HG02885 (cell line): Measurements from ENCODE around the gene STK38L.
A peak's percentile ranks its signal among the peaks of the same experiment; 100 is the strongest.
"Not testable (repeated sequence)": the region's sequence is repeated elsewhere in the genome, so short reads cannot be mapped to it uniquely, and the experiment has no call there.

Source experiments
- ATAC-seq: cut with Tn5 transposase; IDR thresholded peaks from one replicate; pipeline ENCODE4 v1.9.1; 2021; ENCODE audit warnings: mild to moderate bottlenecking; ENCODE audit not compliant: unreplicated experiment, poor library complexity

Gene STK38L

DNA sequence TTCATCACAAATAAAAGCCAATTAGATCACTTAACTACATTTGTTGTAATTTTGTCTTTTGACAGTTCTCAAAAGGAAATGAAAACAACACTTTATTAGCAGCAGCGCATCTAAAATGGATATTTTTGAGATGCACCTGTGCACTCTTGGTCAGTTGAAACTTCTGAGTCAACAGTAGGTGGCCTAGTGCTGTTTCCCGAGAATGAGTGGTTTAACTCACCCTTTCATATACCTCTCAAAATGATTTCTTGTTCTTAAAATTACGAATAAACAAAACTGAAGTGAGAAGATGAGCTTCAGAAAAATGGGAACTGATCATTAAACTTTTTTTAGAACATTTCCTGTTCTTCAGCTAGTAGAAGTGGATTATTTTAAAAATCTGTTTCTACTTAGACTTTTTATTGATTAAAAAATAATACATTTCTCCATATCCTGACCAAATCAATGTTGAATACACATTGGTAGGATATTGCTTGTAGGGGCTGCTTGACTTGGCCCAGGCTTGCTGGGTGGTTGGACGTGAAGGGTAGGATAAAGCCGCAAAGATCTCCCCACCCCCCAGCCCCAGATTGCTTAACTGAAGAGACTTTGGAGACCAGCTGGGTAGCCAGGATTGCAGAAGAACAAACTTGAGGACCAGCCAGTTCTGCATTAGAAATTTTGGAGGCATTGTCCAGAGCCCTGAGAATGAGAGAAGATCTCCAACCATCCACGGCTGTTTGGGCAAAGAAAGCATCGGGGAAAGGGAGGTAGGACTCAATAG is 22.3 kb upstream of the STK38L start:
- peak; percentile 81 for ATAC-seq

DNA sequence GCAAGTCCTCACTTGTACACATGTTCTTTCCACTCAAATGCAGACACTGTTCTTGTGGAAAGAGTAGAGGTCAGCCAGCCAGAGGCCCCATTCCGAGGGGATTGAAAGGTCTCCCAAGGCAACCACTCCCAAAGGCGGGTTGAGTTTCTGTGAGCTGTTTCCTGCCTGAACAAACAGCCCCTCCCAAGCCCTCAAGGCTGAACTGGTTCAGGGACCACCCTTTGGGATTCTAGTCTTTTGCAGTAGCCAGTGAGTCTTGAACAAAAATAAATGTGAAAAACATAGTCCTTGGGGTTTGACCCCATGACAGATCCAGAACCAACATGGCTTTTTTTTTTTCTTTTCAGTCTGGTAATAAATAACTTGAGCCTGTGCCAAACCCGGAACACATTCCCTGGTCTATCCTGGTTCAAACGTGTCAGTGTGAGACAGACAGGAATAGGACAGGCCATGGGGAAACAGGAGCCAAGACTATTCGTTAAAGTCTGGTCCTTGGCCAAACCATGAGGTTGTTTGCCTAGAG is 17.6 kb upstream of the STK38L start:
- ATAC-seq: no peak

DNA sequence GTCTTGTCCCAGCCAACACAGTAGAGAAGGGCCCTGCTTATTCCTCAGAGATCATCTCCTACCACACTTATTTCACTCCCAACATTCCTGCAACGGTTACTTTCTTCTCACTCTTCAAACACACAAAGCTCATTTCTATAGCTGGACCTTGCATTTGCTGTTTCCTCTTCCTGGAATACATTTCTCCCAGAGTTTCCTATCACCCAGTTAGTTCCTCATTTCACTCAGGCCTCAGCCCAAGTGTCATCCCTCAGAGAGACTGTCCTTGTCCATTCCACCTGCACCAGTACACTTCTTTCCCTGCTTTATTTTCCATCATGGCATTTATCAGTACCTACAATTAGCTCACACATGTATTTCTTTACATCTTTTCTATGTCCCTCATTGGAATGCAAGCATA is 14.7 kb upstream of the STK38L start:
- ATAC-seq: no peak

DNA sequence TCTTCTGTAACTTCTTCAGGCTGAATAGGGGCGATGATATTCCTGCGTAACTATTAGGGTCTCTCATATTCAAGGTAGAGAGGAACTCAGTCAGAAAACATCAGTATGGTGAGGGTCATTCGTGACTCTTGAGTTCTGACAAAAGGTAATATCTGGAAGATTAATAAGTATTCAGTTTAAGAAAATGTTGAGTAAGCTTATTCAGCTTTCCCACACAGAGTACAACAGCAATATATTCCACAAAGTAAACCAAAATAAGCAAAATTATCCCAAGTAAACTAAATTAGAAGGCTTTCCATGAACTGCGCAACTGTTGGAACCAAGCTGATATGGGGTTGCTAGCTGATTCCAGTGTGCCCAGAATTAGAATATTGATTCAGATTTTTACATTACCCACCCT is 12.7 kb upstream of the STK38L start:
- not testable (repeated sequence) for ATAC-seq

DNA sequence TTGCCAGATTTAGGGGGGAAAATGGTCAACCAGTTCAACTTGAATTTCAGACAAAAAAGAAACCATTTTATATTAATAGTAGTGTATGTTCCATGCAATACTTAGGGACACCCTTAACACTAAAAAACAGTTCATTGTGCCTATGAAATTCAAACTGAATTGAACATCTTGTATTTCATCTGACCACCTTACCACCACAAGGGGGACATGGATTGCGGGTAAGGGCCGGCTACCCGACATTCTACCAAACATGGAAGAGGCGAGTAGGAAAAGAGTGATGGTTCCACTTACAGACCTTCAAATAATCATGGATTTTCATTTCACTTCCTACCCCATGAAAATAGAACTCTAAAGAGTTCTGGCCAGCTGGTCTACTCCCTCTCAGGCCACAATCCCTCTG is 10.3 kb upstream of the STK38L start:
- no peak for ATAC-seq

DNA sequence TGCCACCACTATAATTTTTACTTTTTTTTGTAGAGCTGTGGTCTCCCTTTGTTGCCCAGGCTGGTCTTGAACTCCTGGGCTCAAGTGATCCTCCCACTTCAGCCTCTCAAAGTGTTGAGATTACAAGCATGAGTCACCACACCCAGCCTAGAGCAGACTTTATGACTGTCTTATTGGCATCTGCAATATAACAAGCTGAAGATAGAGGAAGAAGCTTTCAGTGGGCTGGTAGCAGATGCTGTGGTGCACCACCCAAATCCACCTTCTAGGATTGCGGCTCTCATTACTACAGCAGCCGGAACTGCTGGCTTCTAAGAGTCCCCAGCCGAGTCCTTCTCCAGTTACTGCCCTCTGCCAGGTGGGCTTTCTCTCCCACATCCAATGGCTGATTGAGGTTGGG is 7.6 kb upstream of the STK38L start:
- peak; percentile 33 for ATAC-seq

DNA sequence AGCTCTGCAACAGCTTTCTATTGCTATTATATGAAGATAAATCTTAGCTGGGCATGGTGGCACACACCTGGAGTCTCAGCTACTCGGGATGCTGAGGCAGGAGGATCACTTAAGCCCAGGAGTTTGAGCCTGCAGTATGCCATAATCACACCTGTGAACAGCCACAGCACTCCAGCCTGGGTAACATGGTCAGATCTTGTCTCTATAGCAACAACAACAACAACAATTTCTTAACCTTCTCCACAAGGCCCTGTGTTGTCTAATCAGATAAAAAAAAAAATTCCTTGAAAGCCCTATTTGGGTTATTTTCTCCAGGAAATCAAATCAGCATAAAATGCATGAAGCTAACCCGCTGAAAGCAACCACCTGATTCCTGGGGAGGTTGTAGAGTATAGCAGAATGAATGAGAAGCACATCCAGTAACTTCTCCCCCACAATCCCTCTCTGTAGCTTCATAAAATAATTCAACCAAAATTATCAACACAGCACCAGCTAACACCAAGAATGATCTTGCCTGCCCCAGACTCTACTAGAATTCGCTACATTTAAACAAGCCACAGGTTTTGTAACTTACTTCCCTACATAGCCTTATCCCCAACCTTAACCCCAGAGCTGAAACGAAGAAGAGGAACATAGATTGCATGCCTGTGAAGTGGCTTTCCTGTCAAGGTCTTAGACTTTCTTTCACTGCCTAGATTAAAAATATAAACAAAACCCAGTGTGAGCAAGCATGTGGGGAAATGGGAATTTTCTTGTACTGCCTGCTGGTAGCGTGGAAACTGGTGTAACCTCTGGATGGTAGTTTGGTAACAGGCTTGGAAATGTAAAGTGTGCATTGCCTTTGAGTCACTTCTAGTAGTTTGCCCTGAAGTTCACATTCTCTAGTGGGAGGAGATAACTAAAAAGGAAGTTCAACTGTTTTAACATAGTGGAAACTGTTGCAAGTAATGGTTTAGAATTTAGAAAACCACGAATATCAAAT is 6.0 kb upstream of the STK38L start:
- peak; percentile 65 for ATAC-seq

DNA sequence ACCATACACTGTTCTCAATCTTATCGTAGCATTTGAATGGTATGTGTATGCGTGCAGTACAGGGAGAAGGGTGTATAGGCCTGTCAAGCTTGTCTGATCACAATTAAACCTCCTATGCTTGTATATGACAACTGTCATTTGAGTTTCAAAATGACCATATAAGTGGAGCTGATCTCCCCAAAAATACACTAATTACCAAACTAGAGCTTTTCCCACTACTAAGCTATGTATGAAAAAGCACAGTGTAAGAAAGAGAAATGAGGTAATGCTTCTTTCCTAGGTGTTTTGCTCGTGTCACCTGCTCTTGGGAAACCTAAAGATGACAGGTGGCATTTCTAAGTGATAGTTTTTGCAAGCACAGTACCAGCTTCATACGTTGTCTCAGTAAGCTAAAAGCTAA is 1.1 kb upstream of the STK38L start:
- no peak for ATAC-seq

DNA sequence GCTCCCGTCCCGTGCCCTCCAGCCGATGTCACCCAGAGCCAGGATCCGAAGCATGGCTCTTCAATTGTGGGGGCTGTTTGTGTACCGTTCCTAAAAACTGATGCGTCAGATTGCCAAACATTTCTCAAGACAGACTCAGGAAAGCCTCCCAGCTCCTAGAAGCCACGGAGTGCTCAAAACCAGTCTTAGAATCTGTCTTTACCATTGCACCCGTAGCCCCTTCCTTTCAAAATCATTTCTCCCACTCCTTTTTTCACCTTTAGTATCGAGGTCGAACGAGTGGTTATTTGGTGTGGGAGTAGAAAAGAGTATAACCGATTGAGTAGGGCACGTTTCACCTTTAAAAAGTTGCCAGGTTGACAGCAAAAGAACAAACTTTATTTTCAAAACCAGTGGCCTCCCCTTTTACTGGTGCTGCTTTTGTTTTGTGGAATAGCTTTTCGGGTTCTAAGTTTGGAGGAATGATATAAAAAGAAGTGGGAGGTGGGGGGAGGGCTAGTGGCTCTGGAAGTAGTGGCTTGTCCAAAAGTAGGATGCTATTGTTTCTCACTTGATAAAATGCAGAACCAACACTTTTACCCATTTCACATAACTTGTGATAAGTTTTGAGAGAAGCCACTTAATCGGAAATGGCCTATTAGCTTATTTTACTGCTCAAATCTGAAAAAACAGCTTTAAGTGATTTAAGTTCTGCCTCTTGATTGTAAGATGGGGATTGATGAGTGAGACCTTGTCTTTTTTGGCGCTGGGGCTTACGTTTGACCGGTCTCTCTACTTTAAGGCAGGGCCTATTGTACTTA is 803 bp downstream of the STK38L start:
- no peak for ATAC-seq

DNA sequence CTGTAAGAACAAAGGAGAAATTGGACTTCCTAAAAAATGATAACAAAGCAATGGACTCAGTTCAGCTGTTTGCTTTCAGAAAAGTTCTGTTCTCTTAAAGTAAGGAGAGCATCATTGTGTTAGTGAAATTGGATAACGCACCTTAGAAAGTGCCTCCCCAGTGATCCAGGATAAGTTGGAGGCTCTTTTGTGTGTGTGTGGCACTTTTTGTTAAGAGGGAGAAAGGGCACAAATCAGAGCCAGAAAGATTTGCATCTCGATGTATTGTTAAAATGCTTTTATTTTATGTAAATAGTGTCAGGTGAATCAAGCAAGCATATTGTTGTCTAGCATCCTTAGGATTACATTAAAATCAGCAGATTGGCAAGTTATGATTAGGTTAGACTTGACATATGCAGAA is 2.1 kb downstream of the STK38L start:
- no peak for ATAC-seq

DNA sequence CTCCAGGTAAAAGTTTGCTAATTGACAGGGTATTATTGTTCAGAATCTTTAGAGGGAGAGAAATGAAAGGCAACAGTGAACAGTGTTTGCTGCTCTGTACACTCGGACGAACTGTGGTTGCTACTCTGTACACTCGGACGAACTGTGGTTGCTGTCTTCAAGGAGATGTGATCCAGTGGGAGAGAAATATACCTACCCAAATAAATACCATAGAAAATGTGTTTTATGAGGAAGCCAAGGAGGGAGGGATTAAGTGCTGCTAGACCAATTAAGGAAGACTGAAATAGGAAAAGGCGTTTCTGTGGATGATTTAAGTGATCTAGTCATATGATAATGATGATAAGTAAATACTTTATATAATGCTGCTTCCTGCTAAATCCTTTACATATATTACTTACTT is 2.7 kb downstream of the STK38L start:
- ATAC-seq: no peak

DNA sequence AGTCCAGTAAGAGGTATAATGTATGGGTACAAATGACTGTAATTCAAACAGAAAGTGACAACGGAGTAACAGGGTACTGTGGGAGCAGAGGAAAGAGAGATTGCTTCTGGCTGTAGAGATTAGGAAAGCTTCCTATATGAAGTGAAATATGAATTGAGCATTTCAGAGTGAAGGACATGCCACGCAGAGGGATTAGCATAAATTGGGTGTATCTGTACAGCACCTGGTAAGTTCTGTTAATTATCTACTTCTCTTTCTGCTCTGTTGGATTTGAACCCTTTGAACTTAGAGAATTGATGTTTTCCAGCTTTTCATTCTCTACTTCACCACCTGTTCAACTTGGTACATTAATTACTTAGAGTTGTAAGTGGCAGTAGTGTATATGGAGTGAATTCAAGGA is 8.8 kb downstream of the STK38L start:
- no peak for ATAC-seq

DNA sequence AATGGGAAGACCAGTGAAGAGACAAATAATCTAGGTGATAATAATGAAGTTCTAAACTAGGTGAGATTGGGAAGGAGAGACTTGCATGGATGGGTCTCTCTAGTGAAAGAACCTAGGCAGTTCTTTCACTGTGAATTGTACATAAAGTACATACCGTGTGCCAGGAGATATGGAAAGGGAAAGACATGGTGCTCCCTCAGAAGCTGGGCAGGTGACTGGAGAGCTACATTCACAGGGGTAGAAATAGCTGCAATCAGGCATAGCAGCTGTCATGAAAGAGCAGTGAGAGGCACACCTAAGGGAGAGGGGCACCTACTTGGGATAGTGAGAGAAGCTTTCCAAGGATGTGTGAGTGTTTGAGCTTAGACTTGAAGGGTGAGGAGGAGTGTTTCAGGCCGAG is 9.3 kb downstream of the STK38L start:
- ATAC-seq: no peak

DNA sequence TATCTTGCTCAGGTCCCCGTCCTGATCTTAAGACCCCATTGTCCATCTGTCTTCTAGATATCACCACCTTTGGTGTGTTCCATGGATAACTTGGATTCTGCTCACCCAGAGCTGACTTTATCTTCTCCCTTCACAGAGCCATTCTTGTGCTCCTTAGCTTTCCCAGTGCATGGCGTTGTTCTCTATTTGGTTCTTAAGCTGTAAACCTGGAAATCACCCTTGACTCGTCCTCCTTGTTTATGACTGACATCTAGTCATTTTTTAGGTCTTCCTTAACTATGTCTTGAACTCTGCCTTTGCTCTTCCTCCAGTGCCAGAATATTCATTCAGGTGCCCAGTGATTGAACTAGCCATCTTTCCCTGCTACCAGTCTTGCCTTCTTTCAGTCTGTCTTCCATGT is 11.7 kb downstream of the STK38L start:
- ATAC-seq: no peak

DNA sequence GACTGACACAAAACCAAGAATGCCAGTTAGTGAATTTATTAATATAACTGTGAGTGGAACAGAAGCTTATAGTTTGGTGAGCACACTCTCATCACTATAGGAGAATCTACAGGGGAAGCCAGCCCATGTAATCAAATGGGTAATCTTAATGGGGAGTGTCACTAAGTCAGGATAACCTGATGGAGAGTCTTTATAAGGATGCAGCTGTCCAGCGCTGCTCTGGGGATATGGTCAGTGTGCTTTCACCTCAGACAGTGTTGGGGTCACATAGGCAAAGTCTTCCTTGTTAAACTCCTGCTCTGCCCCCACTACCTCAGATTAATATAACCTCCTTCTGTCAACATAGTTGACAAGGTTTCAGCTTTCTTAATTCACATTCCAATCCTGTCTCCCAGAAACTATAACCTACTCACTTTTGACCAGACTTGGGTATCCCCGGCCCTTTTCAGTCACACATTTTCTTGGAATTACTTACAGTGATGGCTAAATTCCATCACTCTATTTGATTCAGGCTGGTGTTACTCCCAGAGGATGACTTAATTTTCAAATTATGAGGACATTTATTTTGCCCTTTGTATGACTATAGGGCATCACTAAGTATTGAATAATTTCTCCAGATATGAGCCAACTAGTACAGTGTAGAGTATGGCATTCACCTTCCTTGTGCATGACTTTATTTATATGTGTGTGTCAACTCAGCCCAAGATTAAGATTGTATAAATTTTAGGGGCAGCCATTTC is 13.2 kb downstream of the STK38L start:
- no peak for ATAC-seq

DNA sequence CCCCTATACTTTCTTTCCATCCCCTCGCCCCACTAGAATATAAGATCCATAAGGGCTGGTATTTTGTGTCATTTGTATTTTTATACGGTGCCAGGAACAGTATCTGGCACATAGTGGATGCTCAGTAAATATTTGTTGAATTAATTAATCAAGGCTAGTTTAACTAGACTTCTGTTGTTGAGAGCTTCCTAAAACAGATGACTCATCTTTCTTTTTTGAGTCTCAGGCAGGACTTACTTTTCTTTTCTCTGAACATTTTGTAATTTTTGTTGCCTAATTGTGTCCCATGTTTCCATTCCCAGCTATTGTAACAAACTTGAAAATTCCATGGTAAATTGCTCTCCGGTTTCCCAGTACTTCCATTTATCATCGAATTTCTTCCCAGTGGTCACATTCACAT is 16.7 kb downstream of the STK38L start:
- ATAC-seq: no peak

DNA sequence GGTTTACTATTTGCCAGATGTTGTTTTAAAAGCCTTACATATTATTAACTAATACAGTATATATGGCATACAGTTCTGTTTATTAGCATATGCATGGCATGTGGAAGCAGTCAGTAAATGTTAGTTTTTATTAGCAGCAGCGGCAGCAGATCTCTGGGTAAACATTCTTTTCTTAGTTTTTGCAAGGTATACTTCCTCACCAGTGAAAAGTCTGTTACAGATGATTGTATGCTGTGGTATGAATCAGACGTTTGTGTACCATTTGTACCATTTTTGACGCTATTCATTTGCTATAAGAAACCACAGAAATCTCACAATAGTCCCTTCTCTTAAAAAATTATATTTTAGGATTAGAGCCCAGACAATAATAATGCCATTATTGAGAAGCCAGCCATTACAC is 17.8 kb downstream of the STK38L start:
- ATAC-seq: no peak

DNA sequence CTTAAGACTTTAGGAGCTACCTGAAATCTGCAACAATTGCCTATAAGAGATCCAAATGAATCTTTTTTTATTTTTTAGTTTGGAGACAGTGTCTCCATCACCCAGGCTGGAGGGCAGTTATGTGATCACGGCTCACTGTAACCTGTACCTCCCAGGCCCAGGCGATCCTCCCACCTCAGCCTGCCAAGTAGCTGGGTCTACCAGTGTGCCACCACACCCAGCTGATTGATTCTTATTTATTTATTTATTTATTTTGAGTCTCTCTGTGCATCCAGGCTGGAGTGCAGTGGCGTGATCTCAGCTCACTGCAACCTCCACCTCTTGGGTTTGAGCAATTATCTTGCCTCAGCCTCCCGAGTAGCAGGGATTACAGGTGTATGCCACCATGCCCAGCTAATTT is 26.1 kb downstream of the STK38L start:
- ATAC-seq: no peak

DNA sequence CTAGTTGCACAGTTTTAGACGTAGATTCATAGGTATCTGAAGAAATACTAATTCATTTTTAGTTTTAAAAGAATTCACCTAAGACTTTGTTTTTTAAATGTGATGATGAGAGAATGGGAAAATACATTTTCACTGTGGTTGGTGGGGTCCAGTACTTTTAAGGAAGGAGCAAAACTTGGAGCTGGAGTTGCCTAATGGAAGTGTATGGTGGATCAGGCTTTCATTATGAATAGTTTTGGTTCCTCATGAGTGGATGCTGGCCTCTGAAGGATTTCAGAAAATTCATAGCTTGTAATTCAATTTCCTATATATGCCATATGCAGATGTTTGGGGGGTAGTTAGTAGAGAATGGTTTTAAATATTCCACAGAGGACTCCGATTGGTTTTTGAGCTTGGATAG is 27.1 kb downstream of the STK38L start:
- no peak for ATAC-seq
